GM23248 (cell line): ENCODE data around the gene HRK. TPM values are rescaled to one million over a fixed set of nuclear protein-coding genes. Genes with fewer than 3 reads are reported as not detected.
A peak's percentile ranks its signal among the peaks of the same experiment; 100 is the strongest.

Source experiments
- DNase-seq: peaks from one replicate; pipeline ENCODE4 v3.0.0-alpha.2; 2015
- H2AFZ ChIP-seq: fragments of 200-600 bp; sonication (generic); 2 replicates; pipeline ENCODE4 v1.6.1; 2016; ENCODE audit warnings: antibody characterized with exemption
- H3F3A ChIP-seq: fragments of 200-600 bp; sonication (generic); 2 replicates; pipeline ENCODE4 v1.6.1; 2016; ENCODE audit warnings: mild to moderate bottlenecking, antibody characterized with exemption, mixed run types; ENCODE audit not compliant: insufficient read depth
- H3K27ac ChIP-seq: fragments of 200-600 bp; sonication (generic); 2 replicates; pipeline ENCODE4 v1.5.1; 2016; ENCODE audit warnings: mild to moderate bottlenecking
- H3K27me3 ChIP-seq: fragments of 200-600 bp; sonication (generic); replicated peaks from 2 replicates; pipeline ENCODE4 v1.6.1; 2016; ENCODE audit warnings: mild to moderate bottlenecking; ENCODE audit not compliant: insufficient read depth
- H3K36me3 ChIP-seq: fragments of 200-600 bp; sonication (generic); 2 replicates; pipeline ENCODE4 v1.6.1; 2016; ENCODE audit warnings: low read depth, mild to moderate bottlenecking
- H3K4me1 ChIP-seq: fragments of 200-600 bp; sonication (generic); 2 replicates; pipeline ENCODE4 v1.6.1; 2016; ENCODE audit warnings: mild to moderate bottlenecking; ENCODE audit not compliant: insufficient read depth
- H3K4me2 ChIP-seq: fragments of 200-600 bp; sonication (generic); one replicate; pipeline ENCODE4 v1.6.1; 2016; ENCODE audit warnings: mild to moderate bottlenecking; ENCODE audit not compliant: unreplicated experiment
- H3K4me3 ChIP-seq: fragments of 200-600 bp; sonication (generic); 2 replicates; pipeline ENCODE4 v1.5.1; 2016; ENCODE audit warnings: mild to moderate bottlenecking
- H3K79me2 ChIP-seq: fragments of 200-600 bp; sonication (generic); 2 replicates; pipeline ENCODE4 v1.6.1; 2016; ENCODE audit warnings: mild to moderate bottlenecking; ENCODE audit not compliant: insufficient read depth
- H3K9ac ChIP-seq: fragments of 200-600 bp; sonication (generic); 2 replicates; pipeline ENCODE4 v1.6.1; 2016; ENCODE audit warnings: mild to moderate bottlenecking
- H3K9me2 ChIP-seq: fragments of 200-600 bp; sonication (generic); 2 replicates; pipeline ENCODE4 v1.6.1; 2016; ENCODE audit warnings: mixed run types, mild to moderate bottlenecking, moderate library complexity; ENCODE audit not compliant: insufficient read depth
- H3K9me3 ChIP-seq: fragments of 200-600 bp; sonication (generic); one replicate; pipeline ENCODE4 v1.6.1; 2017; ENCODE audit warnings: low read depth
- H4K20me1 ChIP-seq: fragments of 200-600 bp; sonication (generic); 2 replicates; pipeline ENCODE4 v1.6.0; 2016; ENCODE audit not compliant: insufficient read depth
- EZH2 ChIP-seq: fragments of 200-600 bp; sonication (generic); IDR thresholded peaks from 2 replicates; pipeline ENCODE4 v1.6.1; 2018; ENCODE audit warnings: antibody characterized with exemption, mild to moderate bottlenecking; ENCODE audit not compliant: insufficient read depth, poor library complexity, severe bottlenecking
- EZH2phosphoT487 ChIP-seq: fragments of 200-600 bp; sonication (generic); IDR thresholded peaks from 2 replicates; pipeline ENCODE4 v1.6.1; 2018; ENCODE audit warnings: antibody characterized with exemption, moderate library complexity, mild to moderate bottlenecking, low read depth; ENCODE audit not compliant: insufficient read depth
- WGBS, 2 experiments: methylation state at CpG; one replicate each; pipeline ENCODE4 v1.1.6; 2015 to 2017; ENCODE audit warnings: low lambda C conversion rate in 2 of 2, low coverage in 1 of 2; ENCODE audit errors: missing lambda C conversion rate in 2 of 2; 5-methylcytosine and 5-hydroxymethylcytosine counted together
- in situ Hi-C: fragments of 300-500 bp; cut with MboI; formaldehyde crosslinking; loops from 2 replicates; pipeline ENCODE4 v1.15.0; 2020
- polyA plus RNA-seq: library from polyadenylated mRNA; unstranded; fragments of >200 nt; fragmentation: Nextera tagmentation; extraction: Ambion mirVana; gene quantifications from 2 replicates; pipeline ENCODE4 v1.2.1, GENCODE V29; 2016
- total RNA-seq: library from RNA; depleted of rRNA; stranded (reverse); fragments of >200 nt; shearing (Covaris generic); gene quantifications from 2 replicates; pipeline ENCODE4 v1.2.3, GENCODE V29; 2014

HRK gene
- total and polyA plus RNA-seq, 2 experiments from 2014 or later = not detected

GRCh38 chr12:116915326-116915725 lies 34.1 kb upstream of the HRK start:
- Histone ChIP-seq H3K27me3 (no peaks in the 10 kb centered on the region), H3K27ac (no peak overlapping the region), H3K9me2 (no peaks in the 10 kb centered on the region), H2AFZ (no peak overlapping the region), H3F3A (peaks cover 18% of the 10 kb centered on the region), H3K4me2 (no peak overlapping the region), H3K4me3 (no peak overlapping the region), H3K4me1 (peaks cover 25% of the 10 kb centered on the region), H3K79me2 (peaks cover 99% of the 10 kb centered on the region), H3K9me3 (no peaks in the 10 kb centered on the region), H3K9ac (no peak overlapping the region), H3K36me3 (no peaks in the 10 kb centered on the region), H4K20me1 (0 out of 2 replicates have a peak, but pooled peaks cover 6% of the 10 kb centered on the region)
- no peak for TF ChIP-seq EZH2
- TF ChIP-seq EZH2phosphoT487 = no peak
- DNase-seq = no peak
- in situ Hi-C loops = no loop called here
- 94% methylated on average over 1 of the region's 1 CpG; no CpG with 5 or more reads in 1 of the 2 experiments for WGBS, 2 experiments

- H3K27ac ChIP-seq = peak within 1 kb of the TSS; percentile 88
- H3F3A ChIP-seq = peaks cover 10% of the 10 kb centered on the region
- 1 to 2% methylated on average over 28 to 48 of the region's 82 CpGs for WGBS, 2 experiments
- H3K4me2 ChIP-seq = peak within 1 kb of the TSS; percentile 85
- H2AFZ ChIP-seq = peak within 1 kb of the TSS; percentile 89
- H3K9me3 ChIP-seq = no peaks in the 10 kb centered on the region
- H3K4me1 ChIP-seq = 0 out of 2 replicates have a peak, but pooled peaks cover 15% of the 10 kb centered on the region
- in situ Hi-C loops = no loop called here
- peak; percentile 87 for DNase-seq
- H3K9me2 ChIP-seq = no peaks in the 10 kb centered on the region
- H3K9ac ChIP-seq = peak within 1 kb of the TSS; percentile 96
- peak within 1 kb of the TSS; percentile 76 for H3K4me3 ChIP-seq
- no peaks in the 10 kb centered on the region for H4K20me1 ChIP-seq
- no peaks in the 10 kb centered on the region for H3K27me3 ChIP-seq
- H3K36me3 ChIP-seq = no peaks in the 10 kb centered on the region
- TF ChIP-seq EZH2phosphoT487 = no peak
- no peak for TF ChIP-seq EZH2
- H3K79me2 ChIP-seq = peaks cover 62% of the 10 kb centered on the region
These were observed 29.6 kb upstream of the HRK start, which contains the start of gene FBXW8 for GRCh38 chr12:116910645-116911451. FBXW8 (plus strand) TSS chr12:116910950; CDS start chr12:116911038, 88 bp downstream.

GRCh38 chr12:116910280-116910644 lies 29.0 kb upstream of the HRK start:
- Histone ChIP-seq H3F3A (peaks cover 6% of the 10 kb centered on the region; the same call in 1 of the 2 replicates), H3K27me3 (no peaks in the 10 kb centered on the region), H3K4me2 (peak overlapping the region; percentile 85), H3K9me3 (no peaks in the 10 kb centered on the region), H3K9ac (peak overlapping the region; percentile 96), H3K9me2 (no peaks in the 10 kb centered on the region), H3K4me1 (0 out of 2 replicates have a peak, but pooled peaks cover 15% of the 10 kb centered on the region), H2AFZ (peak overlapping the region; percentile 89), H3K27ac (peak overlapping the region; percentile 88), H3K79me2 (peaks cover 56% of the 10 kb centered on the region), H4K20me1 (no peaks in the 10 kb centered on the region), H3K4me3 (peak overlapping the region; percentile 76), H3K36me3 (no peaks in the 10 kb centered on the region)
- WGBS, 2 experiments = 59 to 63% methylated on average over 4 of the region's 4 CpGs
- no peak for TF ChIP-seq EZH2
- no peak for TF ChIP-seq EZH2phosphoT487
- no peak for DNase-seq
- in situ Hi-C loops = no loop called here

GRCh38 chr12:116906285-116906684 lies 25.0 kb upstream of the HRK start:
- H3K4me3 ChIP-seq = no peak overlapping the region
- no peaks in the 10 kb centered on the region for H3F3A ChIP-seq
- peaks cover 16% of the 10 kb centered on the region for H3K79me2 ChIP-seq
- H4K20me1 ChIP-seq = no peaks in the 10 kb centered on the region
- in situ Hi-C loops = no loop called here
- 64 to 65% methylated on average over 4 of the region's 4 CpGs for WGBS, 2 experiments
- H2AFZ ChIP-seq = no peak overlapping the region
- no peaks in the 10 kb centered on the region for H3K27me3 ChIP-seq
- no peaks in the 10 kb centered on the region for H3K9me2 ChIP-seq
- H3K9me3 ChIP-seq = no peaks in the 10 kb centered on the region
- DNase-seq = no peak
- H3K4me1 ChIP-seq = no peaks in the 10 kb centered on the region
- no peak overlapping the region for H3K27ac ChIP-seq
- no peak overlapping the region for H3K9ac ChIP-seq
- no peaks in the 10 kb centered on the region for H3K36me3 ChIP-seq
- H3K4me2 ChIP-seq = no peak overlapping the region
- TF ChIP-seq EZH2 (no peak), EZH2phosphoT487 (no peak)
